OCI-LY7 (cell line): Measurements from ENCODE around the gene KCTD13. TPM values are rescaled to one million over a fixed set of nuclear protein-coding genes. Genes with fewer than 3 reads are reported as not detected.

Source experiments
- BruUV-seq: library from RNA; stranded (reverse); fragments of 400-500 nt; replicated peaks from 2 replicates; lab custom pipeline; 2021; lab: Mats Ljungman, UMichigan
- CTCF ChIA-PET: fragments of 300-600 bp; sonication (Branson Sonifier 250); formaldehyde crosslinking; loops from one replicate; lab custom pipeline; 2022; ENCODE audit warnings: antibody characterized with exemption; ENCODE audit not compliant: unreplicated experiment; lab: Charles Lee
- POLR2A ChIA-PET: fragments of 300-600 bp; sonication (Branson Sonifier 250); formaldehyde crosslinking; loops from one replicate; lab custom pipeline; 2022; ENCODE audit warnings: antibody characterized with exemption; lab: Charles Lee
- DNase-seq: peaks from one replicate; pipeline ENCODE4 v3.0.0-alpha.2; 2015; ENCODE audit warnings: low spot score
- H2AFZ ChIP-seq: fragments of 200-600 bp; sonication (generic), shearing (Covaris generic); 2 replicates; pipeline ENCODE4 v1.6.1; 2014; ENCODE audit warnings: mild to moderate bottlenecking, antibody characterized with exemption, low read length, moderate library complexity
- H3K27ac ChIP-seq: fragments of 200-600 bp; sonication (generic); 2 replicates; pipeline ENCODE4 v1.5.1; 2014; ENCODE audit warnings: mixed run types, low read depth, mild to moderate bottlenecking, moderate library complexity, low read length, inconsistent platforms; ENCODE audit not compliant: poor library complexity, severe bottlenecking
- H3K36me3 ChIP-seq: fragments of 200-600 bp; sonication (generic); 2 replicates; pipeline ENCODE4 v1.6.1; 2014; ENCODE audit warnings: mild to moderate bottlenecking, antibody characterized with exemption, low read length, moderate library complexity, mixed read lengths; ENCODE audit not compliant: insufficient read depth
- H3K4me1 ChIP-seq: fragments of 200-600 bp; sonication (generic); 2 replicates; pipeline ENCODE4 v1.5.1; 2014; ENCODE audit warnings: mild to moderate bottlenecking, low read length; ENCODE audit not compliant: insufficient read depth, poor library complexity, severe bottlenecking
- H3K4me2 ChIP-seq: fragments of 200-600 bp; sonication (generic); 2 replicates; pipeline ENCODE4 v1.6.1; 2014; ENCODE audit warnings: mild to moderate bottlenecking, low read length
- H3K4me3 ChIP-seq: fragments of 200-600 bp; sonication (generic); 2 replicates; pipeline ENCODE4 v1.5.1; 2014; ENCODE audit warnings: mild to moderate bottlenecking, low read depth, low read length; ENCODE audit not compliant: poor library complexity, severe bottlenecking
- H3K79me2 ChIP-seq: fragments of 200-600 bp; sonication (generic); 2 replicates; pipeline ENCODE4 v1.6.1; 2016; ENCODE audit warnings: low read depth, mild to moderate bottlenecking, low read length, moderate library complexity, mixed read lengths; ENCODE audit not compliant: insufficient read depth
- H3K9me2 ChIP-seq: fragments of 200-600 bp; sonication (generic); 2 replicates; pipeline ENCODE4 v1.6.1; 2016; ENCODE audit warnings: mild to moderate bottlenecking, low read length, mixed read lengths; ENCODE audit not compliant: insufficient read depth
- H3K9me3 ChIP-seq: fragments of 200-600 bp; sonication (generic); 2 replicates; pipeline ENCODE4 v1.6.1; 2014; ENCODE audit warnings: mild to moderate bottlenecking, mixed run types, low read length, mixed read lengths
- H4K20me1 ChIP-seq: fragments of 200-600 bp; sonication (generic); 2 replicates; pipeline ENCODE4 v1.6.1; 2014; ENCODE audit warnings: mild to moderate bottlenecking, antibody characterized with exemption, low read length, moderate library complexity, mixed read lengths; ENCODE audit not compliant: insufficient read depth
- EZH2phosphoT487 ChIP-seq: fragments of 200-600 bp; sonication (generic); IDR thresholded peaks from 2 replicates; pipeline ENCODE4 v1.6.1; 2018; ENCODE audit warnings: low read depth, borderline replicate concordance, mild to moderate bottlenecking, mixed run types, antibody characterized with exemption, low read length, moderate library complexity, mixed read lengths
- intact Hi-C: fragments of 100-400 bp; cut with micrococcal nuclease; formaldehyde crosslinking; loops from one replicate; pipeline ENCODE4 v1.10.0; 2022; ENCODE audit not compliant: unreplicated experiment
- total RNA-seq, 2 experiments: library from RNA; depleted of rRNA in 1 of 2; stranded (reverse); fragments of >200 nt in 1 of 2; shearing (Covaris generic) in 1 of 2; gene quantifications; 2 replicates each; pipeline ENCODE4 v1.2.3, GENCODE V29; 2014 to 2022
- TF ChIP-seq, protein P1 (sequence below): fragments of 200-600 bp; sonication (generic); conservative IDR thresholded peaks from 2 replicates; pipeline ENCODE4 v1.5.1; 2014; ENCODE audit warnings: mild to moderate bottlenecking, antibody characterized with exemption, low read length, moderate library complexity, mixed read lengths

Gene KCTD13
- total RNA-seq, 2 experiments from 2014 or later = 15.9 to 48.0 TPM

GRCh38 chr16:29974291-29975133 lies 48.5 kb upstream of the KCTD13 start:
- Histone ChIP-seq H3K79me2 (peaks cover 34% of the 10 kb centered on the region), H3K4me3 (peak overlapping the region; percentile 99), H3K27ac (peak overlapping the region; percentile 69), H3K4me2 (peak overlapping the region; percentile 100), H3K4me1 (peaks cover 34% of the 10 kb centered on the region), H3K36me3 (peaks cover 46% of the 10 kb centered on the region), H3K9me2 (no peaks in the 10 kb centered on the region), H4K20me1 (0 out of 2 replicates have a peak, but pooled peaks cover 12% of the 10 kb centered on the region), H3K9me3 (no peaks in the 10 kb centered on the region), H2AFZ (peak overlapping the region; percentile 75; the same call in 1 of the 2 replicates)
- DNase-seq = no peak
- no peak for TF ChIP-seq EZH2phosphoT487
- TF ChIP-seq, protein P1, sequence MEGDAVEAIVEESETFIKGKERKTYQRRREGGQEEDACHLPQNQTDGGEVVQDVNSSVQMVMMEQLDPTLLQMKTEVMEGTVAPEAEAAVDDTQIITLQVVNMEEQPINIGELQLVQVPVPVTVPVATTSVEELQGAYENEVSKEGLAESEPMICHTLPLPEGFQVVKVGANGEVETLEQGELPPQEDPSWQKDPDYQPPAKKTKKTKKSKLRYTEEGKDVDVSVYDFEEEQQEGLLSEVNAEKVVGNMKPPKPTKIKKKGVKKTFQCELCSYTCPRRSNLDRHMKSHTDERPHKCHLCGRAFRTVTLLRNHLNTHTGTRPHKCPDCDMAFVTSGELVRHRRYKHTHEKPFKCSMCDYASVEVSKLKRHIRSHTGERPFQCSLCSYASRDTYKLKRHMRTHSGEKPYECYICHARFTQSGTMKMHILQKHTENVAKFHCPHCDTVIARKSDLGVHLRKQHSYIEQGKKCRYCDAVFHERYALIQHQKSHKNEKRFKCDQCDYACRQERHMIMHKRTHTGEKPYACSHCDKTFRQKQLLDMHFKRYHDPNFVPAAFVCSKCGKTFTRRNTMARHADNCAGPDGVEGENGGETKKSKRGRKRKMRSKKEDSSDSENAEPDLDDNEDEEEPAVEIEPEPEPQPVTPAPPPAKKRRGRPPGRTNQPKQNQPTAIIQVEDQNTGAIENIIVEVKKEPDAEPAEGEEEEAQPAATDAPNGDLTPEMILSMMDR = no peak
- CTCF ChIA-PET = interaction anchor here (0.5 to 0.6 kb wide), 2 partner anchors 181 to 231 kb away, joined by 3 read pairs; no protein-coding TSS in a partner anchor
- intact Hi-C loops = loop anchor here (5.0 kb wide), 1 partner anchor 157 kb away; the partner anchor contains the start of gene PAGR1
- POLR2A ChIA-PET = interaction anchor here (0.5 to 3.8 kb wide), 8 partner anchors 11 to 242 kb away, joined by 3 to 56 read pairs (median 3); partner anchors contain the start of gene TMEM219
- BruUV-seq = no TSS peak

DNA sequence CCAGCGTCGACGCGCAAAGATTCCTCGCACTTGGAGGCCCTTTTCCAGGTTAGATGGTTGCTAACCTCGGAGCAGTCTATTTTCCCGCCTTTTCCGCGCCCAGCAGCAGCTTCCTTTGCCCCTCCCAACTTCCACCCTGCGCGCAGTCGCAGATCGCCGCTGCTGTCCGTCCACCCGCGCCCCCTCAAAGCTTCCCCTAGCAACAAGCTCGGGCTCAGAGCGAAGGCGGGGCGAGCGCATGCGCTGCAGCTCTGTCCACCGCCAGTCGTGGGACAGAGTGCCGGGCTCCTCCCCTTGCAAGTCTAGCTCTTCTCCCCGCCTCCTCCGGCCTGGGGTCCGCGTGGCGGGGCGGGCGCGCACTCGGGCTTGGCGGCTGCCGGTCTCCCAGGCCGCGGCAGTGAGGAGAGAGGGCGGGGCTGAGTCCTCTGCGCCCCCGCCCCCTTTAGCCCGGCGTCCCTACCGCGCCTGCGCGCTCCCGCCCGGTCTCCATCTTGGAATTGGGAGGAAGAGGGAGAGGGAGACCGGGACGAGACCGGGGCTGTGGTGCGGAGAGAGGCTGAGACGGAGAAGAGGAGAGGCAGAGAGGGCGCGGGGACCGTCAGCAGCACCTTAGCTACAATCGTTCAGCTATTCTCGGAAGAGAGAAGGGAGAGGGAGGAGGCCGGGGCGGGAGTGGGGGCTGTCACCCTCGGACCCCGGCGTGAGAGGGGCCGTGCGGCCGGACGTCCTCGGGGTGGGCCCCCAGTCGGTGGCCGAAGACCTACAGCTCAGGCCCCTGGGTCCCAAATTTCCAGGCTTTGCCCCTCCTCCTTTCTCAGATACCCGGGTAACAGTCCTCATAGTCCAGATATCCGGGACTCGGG lies 47.6 kb upstream of the KCTD13 start, which contains the start of gene TAOK2:
Gene TAOK2, plus strand, starts transcription at position 485 of the 863 bp plus-strand sequence. CDS start 3,905 bp downstream, outside the sequence.
- peak; percentile 99 for DNase-seq
- Histone ChIP-seq H3K79me2 (peaks cover 34% of the 10 kb centered on the region), H3K36me3 (peaks cover 41% of the 10 kb centered on the region), H3K4me3 (peak within 1 kb of the TSS; percentile 99), H3K9me2 (no peaks in the 10 kb centered on the region), H3K9me3 (no peaks in the 10 kb centered on the region), H3K4me2 (peak within 1 kb of the TSS; percentile 100), H3K4me1 (peaks cover 34% of the 10 kb centered on the region), H2AFZ (peak within 1 kb of the TSS; percentile 75; the same call in 1 of the 2 replicates), H4K20me1 (0 out of 2 replicates have a peak, but pooled peaks cover 12% of the 10 kb centered on the region), H3K27ac (peak within 1 kb of the TSS; percentile 69)
- CTCF ChIA-PET = interaction anchor here (0.5 to 1.1 kb wide), 7 partner anchors 11 to 273 kb away, joined by 3 to 6 read pairs (median 3); no protein-coding TSS in a partner anchor
- POLR2A ChIA-PET = interaction anchor here (0.5 to 3.8 kb wide), 22 partner anchors 8 to 210 kb away, joined by 3 to 56 read pairs (median 3); partner anchors contain the start of genes ALDOA, CORO1A, HIRIP3 and KCTD13
- intact Hi-C loops = loop anchor here (1.0 to 5.0 kb wide), 3 partner anchors 23 to 156 kb away; partner anchors contain the start of genes INO80E, KCTD13 and PAGR1
- BruUV-seq = TSS peak; percentile 77
- no peak for TF ChIP-seq EZH2phosphoT487
- TF ChIP-seq, protein P1 = no peak
